Head of caudate nucleus (tissue), 42 donors: ENCODE data around the gene KIAA0930.
A peak's percentile ranks its signal among the peaks of the same experiment; 100 is the strongest.

ENCODE experiments used
- DNase-seq, 42 donors: peaks; one replicate each; pipeline versions ENCODE4 v3.0.0 to v3.0.0-alpha.2; 2020 to 2021; ENCODE audit warnings: mixed read lengths in 7 of 42
- intact Hi-C: fragments of 100-400 bp; cut with DNase I; formaldehyde crosslinking; loops from one replicate; pipeline ENCODE4 v1.15.0; 2022

Gene KIAA0930

GRCh38 chr22:45208696-45208992 is 32.0 kb downstream of the KIAA0930 start:
- intact Hi-C loops = no loop called here
- DNase-seq = peak in 4 of 42 donors; percentile 45 to 69 (median 54)

GRCh38 chr22:45207981-45208664 is 32.6 kb downstream of the KIAA0930 start:
- intact Hi-C loops = no loop called here
- peak in 18 of 42 donors; percentile 5 to 70 (median 49) for DNase-seq

- peak in 6 of 42 donors; percentile 1 to 26 (median 10) for DNase-seq
- intact Hi-C loops = no loop called here
Measured at GRCh38 chr22:45207533-45207932, 33.2 kb downstream of the KIAA0930 start.

DNA sequence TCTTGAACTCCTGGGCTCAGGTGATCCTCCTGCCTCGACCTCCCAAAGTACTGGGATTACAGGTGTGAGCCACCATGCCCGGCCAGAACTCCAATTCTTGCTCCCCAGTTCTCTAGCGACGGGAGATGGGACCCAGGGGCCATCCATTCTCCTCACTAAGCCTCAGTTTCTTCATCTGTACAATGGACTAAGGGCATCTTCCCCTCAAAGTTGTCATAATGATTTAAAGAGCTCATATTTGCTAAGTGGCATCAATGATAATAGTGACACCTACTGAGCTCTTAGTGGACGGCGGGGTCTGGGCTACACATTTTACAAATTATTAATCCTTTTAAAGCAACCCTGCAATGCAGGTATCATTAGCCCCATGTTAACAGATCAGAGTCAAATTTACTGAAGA is 34.5 kb downstream of the KIAA0930 start:
- DNase-seq = peak in 1 of 42 donors; percentile 17
- intact Hi-C loops = no loop called here

DNA sequence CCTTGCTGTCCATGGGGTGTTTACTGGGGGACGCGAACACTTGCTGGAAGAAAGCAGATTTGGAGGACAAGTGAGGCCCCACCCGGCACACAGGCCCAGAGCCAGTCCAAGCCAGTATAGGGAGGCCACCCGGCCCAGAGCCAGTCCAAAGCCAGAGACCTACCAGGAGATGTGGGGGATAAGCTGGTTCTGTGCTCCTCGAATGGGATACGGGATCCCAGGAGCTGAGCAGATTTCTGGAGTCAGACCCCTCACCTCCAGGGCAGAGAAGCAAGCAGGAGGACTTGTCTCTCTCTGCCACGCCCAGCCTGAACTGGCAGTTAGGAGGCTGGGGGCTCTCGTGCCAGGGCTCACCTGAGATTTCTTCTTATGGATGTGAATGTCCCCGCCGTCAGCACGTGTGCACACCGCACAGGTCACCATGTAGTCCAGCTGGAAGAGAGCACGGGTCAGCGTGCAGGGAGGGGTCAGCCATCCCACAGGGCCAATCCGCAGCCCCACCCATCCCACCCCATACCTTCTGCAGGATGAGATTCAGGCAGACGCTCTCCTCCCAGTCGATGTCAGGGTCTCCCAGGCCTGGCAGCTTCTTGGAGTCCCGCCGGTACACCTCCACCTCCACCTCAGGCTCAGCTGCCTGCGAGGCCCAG is 35.3 kb downstream of the KIAA0930 start:
- intact Hi-C loops = no loop called here
- peak in 4 of 42 donors; percentile 11 to 31 (median 14) for DNase-seq

- intact Hi-C loops = no loop called here
Measured at GRCh38 chr22:45204819-45205218, 35.9 kb downstream of the KIAA0930 start.

DNA sequence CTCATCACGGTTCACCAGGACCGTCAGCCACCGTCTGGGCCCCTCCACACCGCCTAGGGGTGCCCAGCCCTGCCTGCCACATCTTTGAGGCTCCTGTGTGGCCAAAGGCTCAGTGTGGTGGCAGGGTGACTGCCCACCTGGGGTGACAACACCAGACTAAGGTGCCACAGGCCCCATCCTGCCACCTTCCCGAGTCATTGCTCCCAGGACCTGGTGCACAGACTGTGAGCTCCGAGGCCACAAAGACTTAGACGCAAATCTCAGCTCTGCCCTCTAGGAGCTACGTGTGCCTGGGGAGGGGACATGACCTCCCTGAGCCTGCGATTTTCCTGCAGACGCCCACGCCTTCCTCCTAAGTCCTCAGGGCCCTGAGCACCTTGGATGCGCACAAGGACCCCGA is 36.5 kb downstream of the KIAA0930 start:
- DNase-seq = peak in 3 of 42 donors; percentile 8 to 27 (median 8)
- intact Hi-C loops = no loop called here

More at GRCh38 chr22:45204819-45205218, 35.9 kb downstream of the KIAA0930 start:
- peak in 32 of 42 donors; percentile 32 to 91 (median 66) for DNase-seq

- intact Hi-C loops = no loop called here
Measured at GRCh38 chr22:45203150-45203951, 37.3 kb downstream of the KIAA0930 start.

DNA sequence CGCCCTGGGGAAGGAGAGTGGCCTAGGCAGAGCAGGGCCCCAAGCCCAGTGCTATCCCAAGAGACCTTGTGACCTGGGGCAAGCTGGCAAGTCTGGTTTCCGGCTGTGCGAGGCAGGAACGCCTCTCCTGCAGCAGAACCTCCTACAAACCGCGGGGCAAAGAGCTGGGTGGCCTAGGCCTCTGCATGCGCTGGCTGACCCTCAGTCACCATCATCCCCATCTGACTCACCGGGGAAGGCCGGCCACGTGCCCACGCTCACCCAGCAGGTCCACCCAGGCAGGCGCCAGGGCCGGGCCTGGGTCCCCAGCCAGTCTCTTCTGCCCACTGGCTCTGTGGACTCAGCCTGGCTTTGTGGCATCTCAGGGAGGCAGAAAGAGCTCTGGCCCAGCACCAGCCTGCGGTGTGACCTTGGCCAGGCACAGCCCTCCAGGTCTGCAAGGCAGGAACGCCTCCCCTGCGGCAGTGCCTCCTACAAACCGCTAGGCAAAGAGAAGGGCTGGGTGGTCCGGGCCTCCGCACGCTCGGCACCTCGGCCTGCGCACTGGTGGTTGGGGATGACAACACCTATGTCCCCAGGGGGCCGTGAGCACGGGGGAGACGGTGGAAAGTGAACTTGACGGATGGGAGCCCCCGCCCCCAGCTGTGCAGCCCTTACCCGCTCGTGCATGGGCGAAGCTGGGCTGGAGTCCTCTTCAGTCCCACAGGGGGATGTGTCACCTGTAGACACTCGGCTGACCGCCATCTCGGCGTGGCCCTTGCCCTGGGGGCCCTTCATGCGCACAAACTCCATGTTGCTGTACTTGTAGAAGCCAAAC is 38.2 kb downstream of the KIAA0930 start:
- DNase-seq = peak in 5 of 42 donors; percentile 4 to 20 (median 11)
- intact Hi-C loops = no loop called here

More at GRCh38 chr22:45203150-45203951, 37.3 kb downstream of the KIAA0930 start:
- DNase-seq = peak in 5 of 42 donors; percentile 9 to 30 (median 16)

GRCh38 chr22:45201678-45202332 is 38.9 kb downstream of the KIAA0930 start:
- intact Hi-C loops = no loop called here
- no peak for DNase-seq

DNA sequence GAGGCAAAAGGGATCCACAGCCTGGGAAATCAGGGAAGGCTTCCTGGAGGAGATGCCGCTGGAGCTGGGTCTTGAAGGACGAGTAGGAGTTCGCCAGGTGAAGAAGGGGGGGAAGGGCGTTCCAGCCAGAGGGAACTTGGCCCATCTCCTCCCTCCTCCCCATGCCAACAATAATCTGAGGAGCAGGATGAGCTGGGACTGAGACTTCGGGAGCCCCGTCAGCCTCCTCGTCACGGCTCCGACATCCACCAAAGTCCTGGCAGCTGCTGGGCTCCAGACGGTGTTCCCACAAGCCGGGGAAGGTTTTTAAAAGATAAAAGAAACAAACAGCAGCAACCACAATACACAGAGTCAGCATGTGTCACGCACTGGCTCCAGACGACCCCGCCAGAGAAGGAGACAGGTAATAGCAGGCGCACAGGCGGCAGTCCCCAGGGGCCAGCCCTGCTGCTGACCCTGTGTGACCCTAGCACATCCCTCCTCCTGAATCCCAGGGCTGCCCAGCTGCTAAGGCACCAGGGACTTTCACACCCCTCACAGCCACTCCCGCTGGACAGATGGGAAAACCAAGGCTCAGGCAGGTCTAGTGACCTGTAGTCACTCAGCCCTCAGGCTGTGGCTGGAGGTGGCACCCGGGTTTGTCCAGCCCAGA is 39.7 kb downstream of the KIAA0930 start:
- intact Hi-C loops = no loop called here
- DNase-seq = peak in 2 of 42 donors; percentile 9 to 11

DNA sequence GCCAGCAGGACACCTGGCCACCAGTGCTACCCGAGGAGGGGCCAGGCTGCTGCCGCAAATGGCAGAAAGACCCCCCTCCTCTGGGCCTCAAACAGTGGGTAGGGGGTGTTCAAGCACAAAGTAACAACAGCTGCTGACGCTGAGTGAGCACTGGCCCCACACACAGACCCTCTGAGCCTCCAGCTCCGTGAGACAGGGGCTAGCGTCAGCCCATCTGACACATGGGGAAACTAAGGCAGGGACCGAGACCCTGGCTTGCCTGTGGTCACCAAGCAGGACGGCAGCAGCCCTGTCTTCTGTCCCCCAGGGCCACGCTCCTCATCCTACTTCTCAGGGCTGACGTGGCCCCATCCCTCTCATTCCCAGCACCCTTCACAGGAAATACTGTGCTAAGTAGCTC is 40.5 kb downstream of the KIAA0930 start:
- DNase-seq = no peak
- intact Hi-C loops = no loop called here

DNA sequence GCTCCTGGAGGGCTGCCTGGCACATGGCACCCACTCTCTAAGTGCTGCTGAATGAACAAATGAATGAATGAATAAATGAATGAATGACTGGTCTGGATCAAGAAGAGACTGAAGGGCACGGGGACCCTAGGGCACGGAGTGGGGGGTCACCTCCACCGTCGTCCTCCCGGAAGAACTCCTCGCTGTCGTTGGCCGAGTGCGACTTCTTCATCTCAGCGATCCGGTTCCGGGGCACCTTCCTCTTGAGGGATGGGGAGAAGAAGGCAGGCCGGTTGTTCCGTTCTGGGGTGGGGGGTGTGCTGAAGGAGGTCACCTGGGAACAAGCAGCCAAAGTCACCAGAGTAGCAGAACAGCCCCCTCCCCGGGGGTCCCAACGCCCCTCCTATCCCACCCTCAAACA is 41.0 kb downstream of the KIAA0930 start:
- intact Hi-C loops = no loop called here
- DNase-seq = no peak

GRCh38 chr22:45198463-45198795 is 42.3 kb downstream of the KIAA0930 start:
- DNase-seq = peak in 1 of 42 donors; percentile 9
- intact Hi-C loops = no loop called here

DNA sequence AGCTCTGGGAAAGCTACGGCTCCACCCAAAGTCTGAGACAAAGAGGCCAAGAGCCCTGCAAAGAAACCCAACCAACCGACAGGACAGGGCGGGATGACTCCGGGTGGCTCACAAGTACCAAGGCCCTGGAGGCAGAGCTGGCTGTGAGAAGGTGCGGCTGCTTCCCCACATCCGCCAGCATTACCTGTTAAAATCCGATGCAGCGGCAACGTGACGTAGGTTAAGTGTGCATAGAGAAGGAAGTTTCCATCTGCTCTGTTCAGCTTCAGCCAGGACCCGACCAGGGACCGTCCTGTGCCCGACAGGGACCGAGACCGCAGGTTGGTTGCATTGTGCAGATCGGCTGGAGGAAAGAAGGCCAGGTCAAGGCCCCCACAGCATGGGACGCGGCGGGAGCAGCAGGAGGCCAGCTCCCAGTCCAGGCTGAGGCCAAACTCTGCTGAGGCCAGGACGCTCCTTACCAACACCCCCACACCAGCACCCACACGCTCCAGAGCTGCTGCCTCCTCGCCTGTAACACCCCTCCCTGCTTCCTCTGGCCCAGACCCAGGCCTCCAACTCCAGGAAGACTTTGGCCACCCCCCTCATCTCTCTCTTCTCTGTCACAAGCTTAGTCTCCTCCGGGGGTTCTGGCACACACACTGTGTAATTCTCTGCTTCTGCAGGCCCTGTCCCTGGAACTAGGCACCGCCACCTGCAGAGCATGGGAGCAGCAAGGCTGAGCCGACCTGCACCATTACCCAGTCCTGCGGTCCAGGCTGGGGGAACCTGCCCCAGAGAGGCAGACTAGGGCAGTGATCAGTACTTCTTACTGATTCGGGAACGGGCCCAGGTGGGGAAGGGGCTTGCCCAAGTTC is 42.9 kb downstream of the KIAA0930 start:
- DNase-seq = peak in 1 of 42 donors; percentile 12
- intact Hi-C loops = no loop called here

GRCh38 chr22:45196926-45197605 is 43.6 kb downstream of the KIAA0930 start:
- peak in 1 of 42 donors; percentile 17 for DNase-seq
- intact Hi-C loops = no loop called here

DNA sequence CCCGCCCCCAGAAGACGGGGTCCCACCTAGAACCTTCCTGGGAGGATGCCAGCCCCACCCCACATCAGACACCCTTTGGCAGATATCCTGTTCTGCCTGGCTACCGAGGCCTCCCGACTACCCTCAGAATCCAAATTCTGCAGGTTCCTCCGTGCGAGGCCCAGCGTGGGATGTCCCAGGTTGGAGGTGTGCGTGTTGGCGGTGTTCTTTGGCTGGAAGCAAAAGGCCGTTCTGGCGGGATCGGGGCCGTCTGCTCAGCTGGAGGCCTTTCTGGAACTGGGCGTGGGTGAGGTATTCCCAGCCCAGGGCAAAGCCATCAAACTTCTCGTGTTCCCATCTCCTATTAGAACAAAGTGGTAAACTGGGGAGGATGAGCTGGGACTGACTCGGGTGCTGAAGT is 44.4 kb downstream of the KIAA0930 start:
- peak in 2 of 42 donors; percentile 12 to 16 for DNase-seq
- intact Hi-C loops = no loop called here
